Activated CD4-positive, alpha-beta T cell treated with anti-CD3 and anti-CD28 coated beads, Interleukin-2, Interleukin-6, amounts not matched to agents 100 ng/mL and 50 ng/mL, durations not matched to agents 16 hours and 8 hours (primary cell): Measurements from ENCODE around the gene PRKCE.

Source experiments
- DNase-seq: peaks from one replicate; pipeline ENCODE4 v3.0.0-alpha.2; 2020

PRKCE gene

GRCh38 chr2:45946023-45946422 lies 294.5 kb downstream of the PRKCE start:
- no peak for DNase-seq

GRCh38 chr2:45950606-45951005 lies 299.1 kb downstream of the PRKCE start:
- no peak for DNase-seq

GRCh38 chr2:45951025-45951727 lies 299.7 kb downstream of the PRKCE start:
- DNase-seq = no peak

DNA sequence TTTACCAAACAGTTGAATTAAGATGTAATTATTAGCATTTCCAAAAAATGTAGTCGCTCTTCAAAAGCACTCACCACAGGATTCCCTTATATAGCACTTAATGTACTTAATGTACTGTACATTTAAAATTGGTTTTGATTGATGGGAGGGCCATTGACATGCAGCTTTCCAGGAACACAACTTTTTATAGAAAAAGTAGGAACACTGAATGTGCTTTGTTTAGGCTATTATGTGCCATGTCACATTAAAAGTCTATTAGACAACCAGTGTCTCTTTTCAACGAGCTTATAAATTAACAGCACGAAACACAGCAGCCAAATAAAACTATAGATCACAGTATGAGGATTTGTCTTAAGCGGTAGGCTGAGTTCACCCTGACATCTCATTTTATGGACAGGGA lies 301.1 kb downstream of the PRKCE start:
- DNase-seq = no peak

- no peak for DNase-seq
Observed at GRCh38 chr2:45953376-45954027, 302.0 kb downstream of the PRKCE start.

- DNase-seq = no peak
Observed at GRCh38 chr2:45954233-45954850, 302.9 kb downstream of the PRKCE start.

DNA sequence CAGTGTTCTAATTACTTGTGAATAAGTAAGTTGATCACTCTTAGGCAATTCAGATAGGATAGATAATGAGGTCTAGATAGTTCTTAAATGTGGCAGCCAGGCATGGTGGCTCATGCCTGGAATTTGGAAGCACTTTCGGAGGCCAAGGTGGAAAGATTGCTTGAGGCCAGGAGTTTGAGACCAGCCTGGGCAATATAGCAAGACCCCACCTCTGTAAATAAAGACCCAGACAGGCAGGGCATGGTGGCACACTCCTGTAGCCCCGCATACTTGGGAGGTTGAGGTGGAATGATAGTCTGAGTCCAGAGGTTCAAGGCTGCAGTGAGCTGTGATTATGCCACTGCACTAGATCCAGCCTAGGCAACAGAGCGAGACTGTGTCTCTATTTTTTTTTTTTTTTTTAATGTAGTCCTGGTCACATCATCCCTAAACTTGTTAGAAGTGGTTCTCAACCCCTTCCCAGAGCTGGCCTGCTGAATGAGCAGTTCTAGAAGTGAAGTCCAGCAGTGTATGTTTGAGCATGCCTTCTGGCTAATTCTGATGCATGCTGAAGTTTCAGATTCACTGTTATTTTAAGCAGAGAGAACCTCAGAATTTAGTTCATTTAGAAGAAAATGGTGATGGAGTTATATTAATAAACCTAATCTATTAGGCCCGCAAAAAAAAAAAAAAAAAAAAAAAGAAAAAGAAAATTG lies 306.2 kb downstream of the PRKCE start:
- DNase-seq = no peak

GRCh38 chr2:45960057-45960863 lies 308.8 kb downstream of the PRKCE start:
- DNase-seq = no peak

DNA sequence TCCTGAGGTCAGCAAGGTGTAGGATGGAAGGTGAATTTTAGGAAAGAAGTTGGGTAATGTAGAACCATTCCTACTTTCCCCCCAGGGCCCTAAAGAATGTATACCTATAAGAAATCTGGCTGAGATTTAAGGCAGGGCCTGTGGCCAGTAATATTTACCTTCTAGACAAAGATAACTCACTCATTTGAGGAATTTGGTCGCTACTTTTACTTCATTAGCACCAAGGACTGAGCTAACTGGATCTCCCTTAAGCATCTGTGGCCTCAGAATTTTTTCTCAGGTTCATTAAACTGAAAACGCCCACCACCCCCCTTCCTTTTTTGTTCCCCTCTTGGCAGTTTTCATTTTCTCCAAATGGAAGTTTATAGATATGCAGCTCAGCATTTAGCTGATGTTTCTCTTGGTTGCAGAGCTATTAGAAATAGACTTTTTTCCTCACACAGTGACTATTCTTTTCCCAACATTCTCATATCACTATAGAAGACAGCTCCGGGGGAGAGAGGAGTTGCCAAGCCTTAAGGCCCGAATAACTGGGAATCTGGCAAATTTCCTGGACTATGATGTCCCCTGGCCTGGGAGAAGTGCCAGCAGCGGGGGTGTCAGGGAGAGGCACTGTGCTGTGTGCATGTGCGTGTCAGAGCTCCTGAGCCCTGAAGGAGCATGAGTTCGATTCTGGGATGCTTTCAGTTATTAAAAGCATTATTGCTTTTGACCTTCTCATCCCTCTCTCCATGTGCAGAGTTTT lies 310.9 kb downstream of the PRKCE start:
- DNase-seq = no peak

DNA sequence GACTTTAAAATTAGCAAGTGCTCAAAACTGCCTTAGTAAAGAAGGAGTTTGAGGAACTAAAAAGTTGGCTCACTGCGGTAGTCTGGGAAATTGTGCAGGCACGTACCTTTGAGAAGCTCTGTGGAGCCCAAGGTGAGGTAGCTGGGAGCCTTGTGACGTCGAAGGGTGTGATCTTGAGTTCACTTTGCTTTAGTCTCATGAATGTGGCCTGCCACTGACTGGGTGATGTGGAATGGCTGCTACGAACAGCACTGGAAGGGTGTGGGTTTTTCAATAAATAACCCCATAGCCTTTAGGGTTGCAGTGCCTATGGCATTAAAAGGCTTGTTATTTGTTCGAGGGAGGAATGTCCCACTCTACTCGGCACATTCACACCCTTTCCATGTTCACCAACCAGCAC lies 312.3 kb downstream of the PRKCE start:
- no peak for DNase-seq

DNA sequence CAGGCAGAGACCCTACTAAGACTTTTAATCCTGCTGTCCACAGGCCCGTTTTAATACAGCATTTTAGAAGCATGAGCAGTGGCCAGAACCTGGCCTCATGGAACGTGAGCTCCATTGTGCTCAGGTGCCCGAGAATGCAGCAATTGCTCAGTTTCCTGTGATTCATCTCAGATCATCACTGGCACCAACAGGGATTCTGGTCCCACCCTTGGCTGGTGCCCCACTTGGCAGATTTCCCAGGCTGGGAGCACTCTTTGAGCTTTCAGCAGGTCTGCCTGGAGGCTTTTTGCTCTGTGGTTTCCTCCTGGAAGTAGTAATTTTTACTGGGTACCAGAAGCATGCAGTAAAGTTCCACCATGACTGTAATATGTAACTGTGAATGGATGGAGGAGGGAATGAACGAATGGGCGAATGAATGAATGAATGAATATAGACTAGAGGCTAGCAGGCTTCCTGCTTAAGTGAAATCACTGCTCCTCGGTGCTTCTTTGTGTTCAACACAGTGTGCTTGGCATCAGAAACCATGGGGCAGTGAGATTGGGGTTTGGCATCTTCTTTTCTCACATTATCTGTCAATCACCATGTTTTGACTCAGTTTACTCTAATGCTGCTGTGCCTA lies 312.9 kb downstream of the PRKCE start:
- no peak for DNase-seq

DNA sequence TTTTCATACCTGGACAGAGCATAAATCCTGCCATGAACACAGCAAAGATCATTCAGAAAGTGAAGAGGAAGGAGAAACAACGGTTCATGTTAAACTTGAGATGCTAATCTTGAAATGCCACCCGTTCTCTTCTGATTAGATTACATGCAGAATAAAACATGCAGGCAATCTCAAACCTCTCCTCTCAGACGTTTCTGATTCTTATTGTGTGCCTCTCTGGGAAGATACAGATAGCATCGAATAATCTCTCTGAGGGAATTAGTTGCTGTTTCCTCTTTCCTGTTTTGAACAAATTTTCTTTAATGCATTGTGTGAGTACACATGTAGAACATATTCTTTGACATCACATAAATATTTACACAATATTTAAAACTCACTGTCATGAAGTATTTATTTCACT lies 313.4 kb downstream of the PRKCE start:
- no peak for DNase-seq

- DNase-seq = no peak
Observed at GRCh38 chr2:45965871-45966498, 314.5 kb downstream of the PRKCE start.

DNA sequence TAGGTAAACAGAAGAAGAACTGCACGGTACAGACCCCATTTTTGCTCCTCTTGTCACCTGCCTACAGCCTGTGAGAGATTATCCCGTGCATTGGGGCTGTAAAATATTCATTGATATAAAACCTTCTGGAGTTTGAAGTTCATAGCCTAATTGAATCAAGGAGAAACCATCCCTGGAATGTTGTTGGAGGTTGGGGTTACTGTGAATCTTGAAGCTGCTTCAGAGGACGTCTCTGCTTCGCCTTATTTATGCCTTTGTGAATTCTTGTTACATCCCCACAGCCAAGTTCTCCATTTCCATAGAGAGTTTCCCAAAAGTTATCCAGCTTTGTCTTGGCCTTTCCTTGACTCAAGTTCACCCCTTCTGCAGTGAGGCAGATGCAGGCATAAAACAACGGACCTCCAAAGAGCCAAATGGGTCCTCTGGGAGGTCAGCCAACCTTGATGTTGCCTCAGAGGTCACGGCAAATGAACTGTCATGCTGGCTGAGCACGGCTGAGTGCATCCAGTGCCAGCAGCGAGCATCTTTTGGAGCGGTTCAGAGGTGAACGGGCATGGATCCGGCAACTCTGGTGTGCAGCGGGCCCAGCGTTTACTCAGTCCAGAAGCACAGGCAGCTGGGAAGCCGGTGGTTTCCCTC lies 317.6 kb downstream of the PRKCE start:
- DNase-seq = no peak

DNA sequence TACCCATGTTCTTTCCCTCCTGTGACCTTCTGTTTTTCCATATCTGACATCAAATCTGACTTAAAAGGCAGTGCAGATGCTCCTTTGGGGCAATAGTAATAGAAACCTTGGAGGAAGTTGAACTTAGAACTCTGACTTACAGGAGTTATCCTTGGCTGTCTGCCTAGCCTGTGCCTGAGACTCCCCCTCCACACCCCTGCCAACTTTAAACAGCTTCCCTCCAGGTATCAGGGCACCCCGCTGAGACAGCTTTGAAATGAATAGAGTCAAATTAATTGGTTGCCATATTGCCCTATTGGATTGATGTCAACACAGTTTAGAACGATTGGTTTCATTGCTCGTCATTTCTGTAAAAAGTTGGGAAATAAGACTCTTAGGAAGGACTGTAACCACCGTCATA lies 322.0 kb downstream of the PRKCE start:
- DNase-seq = no peak

GRCh38 chr2:45974056-45974455 lies 322.6 kb downstream of the PRKCE start:
- no peak for DNase-seq

DNA sequence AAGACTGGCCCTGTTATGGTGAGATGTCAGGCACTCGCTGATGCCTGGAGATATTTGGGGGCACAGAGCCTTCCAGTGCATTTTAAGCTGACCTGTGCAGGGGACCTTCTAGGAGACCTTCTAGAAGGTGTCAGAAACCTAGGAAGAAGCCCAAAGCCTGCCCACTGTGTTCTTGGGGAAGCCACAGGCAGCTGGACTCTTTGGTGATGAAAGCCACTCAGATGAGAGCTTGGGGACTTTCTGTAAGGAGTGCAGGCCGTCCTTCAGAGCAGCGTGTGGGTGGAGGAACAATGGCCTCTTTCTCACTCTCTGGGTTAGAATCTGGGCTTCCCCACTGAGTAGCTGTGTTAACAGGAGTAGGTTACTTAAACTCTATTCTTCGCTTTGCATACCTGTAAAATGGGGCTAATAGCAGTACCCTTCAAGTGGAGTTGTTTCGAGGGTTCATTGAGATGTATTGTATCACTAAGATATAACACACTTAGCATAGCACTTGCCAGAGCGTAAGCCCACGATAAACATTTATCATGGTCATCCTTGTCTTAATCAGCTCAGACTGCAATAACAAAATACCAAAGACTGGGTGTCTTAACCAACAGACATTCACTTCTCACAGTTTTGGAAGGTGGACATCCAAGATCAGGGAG lies 323.4 kb downstream of the PRKCE start:
- no peak for DNase-seq

DNA sequence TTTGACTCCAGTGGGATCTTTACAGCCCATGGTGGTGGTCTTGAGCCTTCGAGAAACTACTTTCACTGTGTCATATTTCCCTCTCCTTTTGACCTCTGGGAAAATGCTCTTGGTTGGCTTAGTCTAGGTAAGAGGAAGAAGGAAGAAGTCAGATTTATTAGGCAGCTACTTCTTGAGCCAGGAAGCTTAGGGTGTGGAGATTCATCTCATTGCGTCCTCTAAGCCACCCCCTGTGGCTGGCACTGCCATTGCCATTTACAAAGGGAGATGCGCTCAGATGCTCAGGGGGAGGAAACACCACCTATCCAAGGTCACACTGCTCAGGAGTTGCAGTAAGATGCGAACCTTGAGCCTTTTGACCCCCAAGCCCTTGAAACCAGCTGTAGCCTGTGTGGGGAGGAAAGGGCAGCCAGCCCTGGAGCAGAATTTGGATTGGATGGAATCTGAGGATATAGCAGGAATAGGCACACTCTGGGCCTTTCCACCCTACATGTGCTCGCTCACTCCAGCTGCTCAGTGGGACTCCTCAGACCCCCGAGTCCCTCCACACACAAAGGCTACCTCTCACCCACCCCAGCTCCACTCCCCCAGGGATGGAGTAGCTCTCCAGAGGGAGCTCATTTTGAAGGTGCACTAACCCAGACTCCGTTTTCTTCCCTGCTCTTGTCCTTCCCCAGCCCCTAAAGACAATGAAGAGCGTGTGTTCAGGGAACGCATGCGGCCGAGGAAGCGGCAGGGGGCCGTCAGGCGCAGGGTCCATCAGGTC lies 324.5 kb downstream of the PRKCE start:
- DNase-seq = no peak

- no peak for DNase-seq
Observed at GRCh38 chr2:45978302-45978859, 326.9 kb downstream of the PRKCE start.
